HG02678 (cell line): ENCODE data around the gene PPP1R3D.
"Not testable (repeated sequence)": the region's sequence is repeated elsewhere in the genome, so short reads cannot be mapped to it uniquely, and the experiment has no call there.

Source experiments
- ATAC-seq: cut with Tn5 transposase; IDR thresholded peaks from one replicate; pipeline ENCODE4 v1.9.1; 2021; ENCODE audit warnings: mild to moderate bottlenecking, moderate library complexity; ENCODE audit not compliant: unreplicated experiment

Gene PPP1R3D

DNA sequence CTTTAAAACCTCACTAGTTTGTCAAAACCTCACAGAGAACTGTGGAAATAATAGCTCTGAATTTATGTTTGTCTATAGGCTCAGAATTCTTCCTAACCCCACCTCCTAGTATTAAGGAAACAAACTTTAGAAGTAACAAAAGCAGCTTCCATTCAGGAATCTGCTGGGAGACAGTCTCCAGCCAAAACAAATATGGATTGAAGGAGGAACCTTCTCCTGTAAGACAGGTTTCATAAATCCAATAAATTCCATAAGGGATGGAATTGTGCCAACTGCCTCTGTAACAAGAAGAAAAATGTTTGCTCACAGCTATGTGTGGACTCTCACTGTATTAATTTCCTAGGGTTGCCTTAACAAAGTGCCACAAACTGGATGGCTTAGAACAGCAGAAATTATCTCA, 14.2 kb downstream of the PPP1R3D start:
- ATAC-seq: no peak

DNA sequence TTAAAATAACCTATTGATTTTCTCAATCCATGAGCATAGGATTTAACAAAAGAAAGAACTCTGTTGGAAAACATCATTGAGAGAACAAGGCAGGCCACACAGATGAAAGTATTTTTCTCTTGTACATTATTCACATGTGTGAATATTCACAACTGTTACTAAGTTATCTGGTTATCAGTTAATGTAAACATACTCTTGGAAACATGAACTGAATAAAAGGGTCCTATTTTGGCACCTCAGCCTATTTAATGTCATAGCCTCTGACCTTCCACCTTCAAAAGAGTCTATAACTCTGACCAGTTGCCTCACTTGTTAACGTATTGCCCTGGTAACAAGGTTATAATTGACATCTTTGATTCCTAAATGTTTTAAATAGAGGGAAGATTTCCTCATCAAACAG, 14.7 kb downstream of the PPP1R3D start:
- no peak for ATAC-seq

DNA sequence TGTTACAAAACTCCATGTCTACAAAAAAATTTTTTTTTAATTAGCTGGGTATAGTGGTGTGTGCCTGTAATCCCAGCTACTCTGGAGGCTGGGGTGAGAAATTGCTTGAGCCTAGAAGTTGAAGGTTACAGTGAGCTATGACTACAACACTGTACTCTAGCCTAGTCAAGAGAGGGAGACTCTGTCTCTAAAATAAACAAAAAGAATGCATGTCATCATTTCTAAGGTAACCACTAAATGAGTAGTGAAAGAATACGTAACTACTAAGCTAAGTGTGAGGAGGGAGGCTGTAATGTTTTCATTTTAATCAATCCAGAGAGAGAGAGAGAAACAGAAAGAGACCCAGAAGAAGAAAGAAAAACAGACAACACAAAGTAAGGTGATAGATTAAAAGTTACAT, 16.6 kb downstream of the PPP1R3D start:
- no peak for ATAC-seq

- ATAC-seq: no peak
Measured at GRCh38 chr20:59920944-59921343, 19.2 kb downstream of the PPP1R3D start.

DNA sequence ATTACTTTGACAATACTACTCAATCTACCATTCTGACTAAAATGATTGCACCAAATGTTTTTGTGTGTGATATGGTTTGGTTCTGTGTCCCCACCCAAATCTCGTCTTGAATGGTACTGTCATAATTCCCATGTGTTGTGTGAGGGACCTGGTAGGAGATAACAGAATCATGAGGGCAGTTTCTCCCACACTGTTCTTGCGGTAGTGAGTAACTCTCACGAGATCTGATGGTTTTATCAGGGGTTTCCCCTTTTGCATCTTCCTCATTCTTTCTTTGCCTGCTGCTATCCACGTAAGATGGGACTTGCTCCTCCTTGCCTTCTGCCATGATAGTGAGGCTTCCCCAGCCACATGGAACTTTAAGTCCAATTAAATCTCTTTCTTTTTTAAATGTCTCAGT, 27.5 kb downstream of the PPP1R3D start:
- no peak for ATAC-seq

GRCh38 chr20:59911041-59911440, 29.1 kb downstream of the PPP1R3D start:
- no peak for ATAC-seq

GRCh38 chr20:59908855-59909254, 31.2 kb downstream of the PPP1R3D start:
- ATAC-seq: no peak

DNA sequence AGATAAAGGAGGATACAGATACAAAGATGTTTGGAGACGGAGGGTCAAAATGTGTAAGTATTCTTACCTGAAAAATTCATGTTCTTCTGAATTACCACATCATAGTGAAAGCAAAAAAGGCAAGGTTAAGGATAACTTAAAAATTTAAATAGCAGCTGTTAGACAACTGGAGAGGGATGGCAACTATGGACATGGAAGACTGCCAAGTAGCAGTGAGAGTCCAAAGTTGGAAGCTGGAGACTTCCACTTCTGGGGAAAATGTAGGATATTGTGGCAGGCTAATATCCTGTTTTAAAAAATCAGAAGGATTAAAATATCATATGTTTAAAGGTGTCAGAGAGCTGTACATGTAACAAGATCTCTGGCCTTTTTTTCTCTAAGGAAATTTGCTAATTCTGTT, 36.5 kb downstream of the PPP1R3D start:
- no peak for ATAC-seq

DNA sequence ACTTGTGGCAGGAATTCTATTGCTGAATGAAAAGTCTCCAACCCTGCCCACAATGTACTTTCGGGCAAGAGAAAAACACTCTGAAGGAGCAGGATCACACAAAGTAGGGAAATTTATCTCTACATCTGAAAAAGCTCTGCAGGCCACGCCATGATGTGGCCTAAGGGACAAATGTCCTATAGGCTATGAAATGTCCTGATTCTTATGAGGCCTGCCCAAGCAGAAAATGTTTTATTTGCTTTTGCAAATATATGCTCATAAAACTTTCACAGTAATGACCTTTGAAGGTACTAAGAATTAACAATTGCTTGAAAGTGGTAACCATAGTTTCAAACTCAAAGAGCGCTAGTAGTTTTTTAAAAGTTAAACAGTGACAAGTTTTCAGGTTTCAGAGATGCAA, 37.6 kb downstream of the PPP1R3D start:
- no peak for ATAC-seq

DNA sequence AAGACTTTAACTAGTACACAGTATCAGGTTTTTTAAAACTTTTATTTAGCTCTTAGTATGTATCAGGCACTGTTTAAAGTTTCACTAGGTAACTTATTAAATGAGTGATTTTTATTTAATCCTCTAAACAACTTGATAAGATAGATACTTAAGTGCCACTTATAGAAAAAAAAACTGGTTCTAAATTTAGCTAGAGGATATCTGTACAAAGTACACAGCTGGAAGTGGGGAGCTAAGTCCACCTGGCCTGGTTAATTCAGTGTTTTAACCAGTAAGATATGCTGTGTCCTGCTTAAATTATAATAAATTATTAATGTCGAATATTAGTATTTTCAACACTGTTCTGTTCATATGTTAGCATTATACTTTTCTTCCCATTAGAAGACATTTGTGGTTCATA, 44.2 kb downstream of the PPP1R3D start:
- ATAC-seq: no peak

GRCh38 chr20:59891581-59891980, 48.5 kb downstream of the PPP1R3D start:
- no peak for ATAC-seq

- ATAC-seq: not testable (repeated sequence)
Measured at GRCh38 chr20:59890035-59890434, 50.1 kb downstream of the PPP1R3D start.

GRCh38 chr20:59888050-59888449, 52.1 kb downstream of the PPP1R3D start:
- ATAC-seq: no peak
